GM19238 (cell line): Measurements from ENCODE around the gene CNTNAP2.

ENCODE experiments used
- DNase-seq: peaks from one replicate; pipeline ENCODE4 v3.0.0; 2011; ENCODE audit warnings: low spot score; ENCODE audit not compliant: insufficient read length

Gene CNTNAP2

GRCh38 chr7:147909431-147910148 lies 1793.0 kb downstream of the CNTNAP2 start:
- DNase-seq: no peak

GRCh38 chr7:147911201-147911601 lies 1794.6 kb downstream of the CNTNAP2 start:
- DNase-seq: no peak

- DNase-seq: no peak
These were observed 1795.7 kb downstream of the CNTNAP2 start for GRCh38 chr7:147912291-147912690.

- DNase-seq: no peak
These were observed 1796.5 kb downstream of the CNTNAP2 start for GRCh38 chr7:147912946-147913638.

DNA sequence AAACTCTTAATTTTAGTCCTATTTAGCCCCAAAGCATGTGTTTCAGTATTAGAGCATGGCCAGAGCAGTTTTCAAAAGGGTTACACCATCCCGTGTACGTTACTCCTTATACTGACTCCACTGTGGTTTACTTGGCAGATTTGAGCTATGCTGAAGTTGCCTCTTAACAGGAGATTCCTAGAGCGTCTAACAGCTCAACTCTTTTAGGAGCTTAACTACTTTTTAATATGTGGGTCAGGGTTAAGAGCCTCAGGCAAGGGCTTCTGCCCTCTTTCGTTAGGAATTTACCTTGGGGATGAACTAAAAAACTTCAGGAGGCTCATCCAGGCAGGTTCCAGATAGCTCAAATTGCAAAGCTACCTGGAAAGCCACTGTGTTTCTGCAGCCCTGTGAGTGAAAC lies 1799.2 kb downstream of the CNTNAP2 start:
- no peak for DNase-seq

DNA sequence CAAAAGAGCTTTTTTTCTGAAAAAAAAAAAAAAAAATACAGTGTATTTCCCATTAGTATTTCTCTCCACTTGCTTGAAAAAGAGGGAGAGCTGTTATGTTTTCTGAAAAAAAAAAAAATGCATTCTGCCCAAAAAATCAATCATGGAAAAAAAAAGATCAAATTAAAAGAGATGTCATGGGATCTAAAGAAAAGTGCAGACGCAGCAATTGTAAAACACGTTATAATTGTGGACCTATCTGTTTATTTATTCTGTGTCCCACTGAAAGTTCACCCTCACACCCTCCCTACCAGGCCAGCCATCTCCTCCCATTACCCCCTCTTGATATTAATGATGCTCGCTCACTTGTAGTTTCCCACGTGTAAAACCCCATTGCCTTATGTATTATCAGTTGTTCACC lies 1800.0 kb downstream of the CNTNAP2 start:
- DNase-seq: no peak

GRCh38 chr7:147923841-147924240 lies 1807.2 kb downstream of the CNTNAP2 start:
- DNase-seq: no peak

DNA sequence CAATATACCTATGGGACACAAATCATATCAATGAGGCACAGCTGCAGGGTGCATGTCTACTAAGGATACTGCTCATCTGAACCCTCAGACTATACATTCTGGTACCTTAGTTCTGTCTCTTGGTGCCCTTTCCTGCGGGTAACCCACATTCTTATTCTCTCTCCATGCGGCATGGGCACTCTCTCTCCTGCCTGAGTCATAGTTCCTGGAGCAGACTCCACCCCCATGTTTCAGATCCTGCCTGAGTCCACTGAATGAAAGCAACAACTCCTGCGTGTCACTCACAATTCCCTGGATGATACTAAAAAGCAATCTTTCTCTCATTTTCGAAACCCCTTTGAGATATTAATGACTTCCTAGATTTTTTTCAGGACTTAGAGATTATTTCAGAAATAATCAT lies 1820.8 kb downstream of the CNTNAP2 start:
- no peak for DNase-seq

- DNase-seq: no peak
These were observed 1824.8 kb downstream of the CNTNAP2 start for GRCh38 chr7:147941381-147941780.

DNA sequence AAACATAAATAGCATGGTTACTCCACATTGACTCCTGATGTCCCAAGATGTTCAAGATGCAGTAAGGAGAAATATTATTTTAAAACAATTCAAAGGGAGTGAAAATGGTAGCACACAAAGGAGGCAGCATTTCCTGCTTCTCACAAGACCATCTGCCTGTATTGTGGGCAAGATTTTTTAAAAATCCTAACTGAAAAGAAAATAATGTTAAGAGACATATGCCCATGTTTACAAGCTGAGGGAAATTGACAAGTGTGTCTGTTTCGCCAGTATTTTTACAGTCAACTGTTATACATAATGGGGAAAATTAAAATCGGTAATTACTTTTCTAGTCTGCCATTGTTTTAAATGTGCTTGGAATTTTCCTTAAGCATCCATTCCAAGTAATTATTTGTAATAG lies 1827.7 kb downstream of the CNTNAP2 start:
- DNase-seq: no peak

DNA sequence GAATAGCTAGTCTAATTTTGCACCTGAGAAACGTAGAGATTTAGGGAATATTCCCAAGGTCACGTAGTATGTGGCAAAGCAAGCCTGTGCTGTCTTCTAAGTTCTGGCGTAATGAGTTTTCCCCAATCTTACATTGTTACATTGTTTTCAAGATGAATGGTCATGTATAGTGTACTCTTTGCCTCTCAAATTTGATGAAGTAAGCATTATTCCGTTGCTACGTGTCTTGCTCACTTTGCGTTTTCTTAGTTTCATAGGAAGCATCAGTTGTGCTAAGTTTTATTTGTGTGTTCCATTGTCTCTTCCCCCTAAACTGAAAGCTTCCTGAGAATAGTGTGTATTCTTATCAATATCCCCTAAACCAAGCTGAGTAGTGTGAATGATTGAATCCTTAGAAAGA lies 1836.3 kb downstream of the CNTNAP2 start:
- DNase-seq: no peak

DNA sequence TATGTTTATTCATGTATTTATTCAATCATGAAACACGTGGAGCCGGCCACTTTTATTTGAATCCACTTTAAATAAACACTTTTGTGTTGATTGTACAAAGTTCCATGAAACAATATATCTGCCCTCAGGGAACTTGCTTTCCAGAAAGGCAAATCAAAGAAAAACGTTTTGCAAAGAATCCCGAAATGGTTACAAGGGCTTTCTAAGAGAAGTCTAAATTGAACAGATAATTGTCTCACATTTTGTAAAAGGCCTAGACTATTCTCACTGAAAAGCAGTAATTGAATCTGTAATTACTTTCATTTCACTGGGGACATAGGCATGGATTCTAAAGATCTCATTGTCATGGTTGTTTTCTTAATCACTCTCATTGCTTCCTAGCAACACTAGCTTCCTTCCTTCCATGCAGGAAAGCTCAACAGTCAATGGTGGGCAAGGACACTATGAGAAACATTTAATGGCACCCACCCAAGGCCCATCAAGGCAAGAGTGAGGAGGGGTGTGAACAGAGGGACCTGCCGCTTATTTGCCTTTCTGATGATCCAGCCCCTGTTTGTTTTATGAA lies 1851.5 kb downstream of the CNTNAP2 start:
- DNase-seq: no peak

- DNase-seq: no peak
These were observed 1855.1 kb downstream of the CNTNAP2 start for GRCh38 chr7:147971606-147972110.

- no peak for DNase-seq
These were observed 1861.6 kb downstream of the CNTNAP2 start for GRCh38 chr7:147978201-147978600.

- no peak for DNase-seq
These were observed 1862.0 kb downstream of the CNTNAP2 start for GRCh38 chr7:147978651-147979050.

- no peak for DNase-seq
These were observed 1864.5 kb downstream of the CNTNAP2 start for GRCh38 chr7:147980826-147981813.

GRCh38 chr7:147982307-147982706 lies 1865.7 kb downstream of the CNTNAP2 start:
- DNase-seq: no peak

DNA sequence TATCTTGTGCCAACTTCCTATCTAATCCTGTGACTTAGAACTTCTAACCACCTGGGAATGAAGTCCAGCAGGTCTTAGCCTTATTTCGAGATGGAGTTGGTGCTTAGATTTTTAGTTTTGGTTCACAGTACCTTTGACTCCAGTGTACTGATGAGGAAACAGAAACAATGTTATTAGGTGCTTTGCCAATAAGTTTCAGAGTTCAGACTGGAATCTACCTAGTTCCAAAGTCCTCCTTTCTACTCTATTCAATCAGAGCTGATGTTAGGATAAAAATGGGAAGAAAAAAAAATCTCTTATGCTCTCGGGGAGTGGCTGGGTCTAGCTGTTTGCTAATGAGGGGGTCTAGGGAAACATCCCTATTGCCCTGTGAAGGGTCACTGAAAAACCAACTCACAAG lies 1867.7 kb downstream of the CNTNAP2 start:
- DNase-seq: no peak

DNA sequence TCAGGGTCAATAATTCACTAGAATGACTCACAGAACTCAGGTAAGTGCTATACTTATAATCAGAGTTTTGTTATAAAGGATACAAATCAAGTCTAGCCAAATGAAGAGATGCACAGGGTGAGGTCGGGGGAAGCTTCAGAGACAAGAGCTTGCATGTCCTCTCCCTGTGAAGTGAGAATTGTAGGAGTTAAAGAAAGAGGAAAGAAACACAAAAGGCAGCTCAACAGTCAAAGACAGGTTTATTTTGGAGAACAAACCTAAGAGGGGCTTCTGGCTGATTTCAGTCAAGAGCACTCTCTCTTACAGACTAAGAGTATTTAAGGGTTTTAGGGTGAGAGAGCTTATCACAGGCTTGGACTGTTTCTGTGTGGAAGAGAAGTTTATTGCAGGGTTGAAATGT lies 1873.5 kb downstream of the CNTNAP2 start:
- DNase-seq: no peak

DNA sequence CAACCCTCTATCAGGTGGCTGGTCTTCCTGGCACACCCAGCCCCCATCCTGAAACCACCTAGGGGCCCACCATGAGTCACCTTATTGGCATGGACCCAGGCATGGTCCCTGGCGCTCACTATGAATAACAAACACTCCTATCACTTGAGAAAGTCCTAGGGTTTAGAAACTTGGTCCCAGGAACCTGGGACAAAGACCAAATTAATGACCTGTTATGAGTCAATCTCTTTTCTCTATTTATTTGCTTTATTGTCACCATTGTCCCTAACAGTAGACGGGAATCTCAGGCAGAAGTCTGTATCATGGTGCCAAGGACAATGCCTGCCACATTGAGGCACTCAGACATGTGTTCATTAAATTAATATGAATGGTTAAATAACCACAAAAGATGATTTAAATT lies 1874.3 kb downstream of the CNTNAP2 start:
- no peak for DNase-seq

GRCh38 chr7:147992698-147993097 lies 1876.1 kb downstream of the CNTNAP2 start:
- no peak for DNase-seq
